HG03103 (cell line): ENCODE measurements around the gene SDHB.

ENCODE experiments used
- ATAC-seq: cut with Tn5 transposase; IDR thresholded peaks from one replicate; pipeline ENCODE4 v1.9.1; 2021; ENCODE audit warnings: low read depth; ENCODE audit not compliant: unreplicated experiment

SDHB gene

GRCh38 chr1:17013491-17014320 lies 40.1 kb downstream of the SDHB start:
- no peak for ATAC-seq

GRCh38 chr1:17012775-17013490 lies 40.9 kb downstream of the SDHB start:
- ATAC-seq: no peak

- peak; percentile 86 for ATAC-seq
Observed at GRCh38 chr1:17011439-17012307, 42.2 kb downstream of the SDHB start, which contains the start of gene ATP13A2. Gene ATP13A2, minus strand, starts transcription at chr1:17011928. Its CDS starts 190 bp downstream, at chr1:17011738.

GRCh38 chr1:17011092-17011438 lies 42.8 kb downstream of the SDHB start:
- ATAC-seq: no peak

- no peak for ATAC-seq
Observed at GRCh38 chr1:17009706-17010105, 44.1 kb downstream of the SDHB start.

- no peak for ATAC-seq
Observed at GRCh38 chr1:17008208-17008855, 45.5 kb downstream of the SDHB start.

- ATAC-seq: no peak
Observed at GRCh38 chr1:17007121-17007520, 46.7 kb downstream of the SDHB start.

- no peak for ATAC-seq
Observed at GRCh38 chr1:17005365-17005740, 48.5 kb downstream of the SDHB start.

GRCh38 chr1:17004466-17005364 lies 49.1 kb downstream of the SDHB start:
- no peak for ATAC-seq

- ATAC-seq: no peak
Observed at GRCh38 chr1:17002524-17002902, 51.3 kb downstream of the SDHB start.

- ATAC-seq: no peak
Observed at GRCh38 chr1:17001760-17002523, 51.9 kb downstream of the SDHB start.

- ATAC-seq: no peak
Observed at GRCh38 chr1:16999863-17000262, 54.0 kb downstream of the SDHB start.

- ATAC-seq: no peak
Observed at GRCh38 chr1:16998589-16998988, 55.2 kb downstream of the SDHB start.

- no peak for ATAC-seq
Observed at GRCh38 chr1:16996845-16997244, 57.0 kb downstream of the SDHB start.

- no peak for ATAC-seq
Observed at GRCh38 chr1:16993521-16994038, 60.3 kb downstream of the SDHB start.

GRCh38 chr1:16992675-16993074 lies 61.2 kb downstream of the SDHB start:
- no peak for ATAC-seq

GRCh38 chr1:16992102-16992501 lies 61.7 kb downstream of the SDHB start:
- no peak for ATAC-seq

GRCh38 chr1:16991571-16991970 lies 62.3 kb downstream of the SDHB start:
- ATAC-seq: no peak
